Ishikawa (cell line): ENCODE results near the gene HOXC11.

Source experiments
- CEBPB ChIP-seq: IDR thresholded peaks from 2 replicates; pipeline ENCODE4 v1.6.1; 2012
- CREB1 ChIP-seq: IDR thresholded peaks from 2 replicates; pipeline ENCODE4 v1.6.1; 2012; ENCODE audit warnings: low read depth
- EGR1 ChIP-seq: IDR thresholded peaks from 2 replicates; pipeline ENCODE4 v1.6.1; 2012
- EP300 ChIP-seq: IDR thresholded peaks from 2 replicates; pipeline ENCODE4 v1.6.1; 2012; ENCODE audit warnings: borderline replicate concordance
- FOXM1 ChIP-seq: IDR thresholded peaks from 2 replicates; pipeline ENCODE4 v1.6.1; 2012; ENCODE audit warnings: low read depth, borderline replicate concordance
- MAX ChIP-seq: IDR thresholded peaks from 2 replicates; pipeline ENCODE4 v1.6.1; 2012
- NFIC ChIP-seq: IDR thresholded peaks from 2 replicates; pipeline ENCODE4 v1.6.1; 2012
- RAD21 ChIP-seq: IDR thresholded peaks from 2 replicates; pipeline ENCODE4 v1.6.1; 2012; ENCODE audit warnings: low read depth
- REST ChIP-seq: IDR thresholded peaks from 2 replicates; pipeline ENCODE4 v1.6.1; 2012; ENCODE audit warnings: low read depth, mild to moderate bottlenecking
- TAF1 ChIP-seq: IDR thresholded peaks from 2 replicates; pipeline ENCODE4 v1.6.1; 2012; ENCODE audit warnings: low read depth, mild to moderate bottlenecking
- TCF12 ChIP-seq: IDR thresholded peaks from 2 replicates; pipeline ENCODE4 v1.6.1; 2012; ENCODE audit warnings: low read depth
- TEAD4 ChIP-seq: IDR thresholded peaks from 2 replicates; pipeline ENCODE4 v1.6.1; 2012
- USF1 ChIP-seq: IDR thresholded peaks from 2 replicates; pipeline ENCODE4 v1.6.1; 2012
- YY1 ChIP-seq: IDR thresholded peaks from 2 replicates; pipeline ENCODE4 v1.6.1; 2012; ENCODE audit warnings: low read depth
- ZBTB7A ChIP-seq: IDR thresholded peaks from 2 replicates; pipeline ENCODE4 v1.6.1; 2012; ENCODE audit warnings: low read depth

HOXC11 gene

GRCh38 chr12:54006559-54007220 is 33.8 kb downstream of the HOXC11 start:
- no peak for TF ChIP-seq FOXM1
- no peak for TF ChIP-seq ZBTB7A
- no peak for TF ChIP-seq TEAD4
- TF ChIP-seq EGR1: no peak
- TF ChIP-seq RAD21: no peak
- no peak for TF ChIP-seq CREB1
- TF ChIP-seq TCF12: no peak
- no peak for TF ChIP-seq EP300

GRCh38 chr12:54007538-54008259 is 34.8 kb downstream of the HOXC11 start:
- TF ChIP-seq NFIC (no peak), CEBPB (no peak), EGR1 (no peak), TCF12 (no peak), MAX (no peak), TEAD4 (no peak), FOXM1 (no peak), YY1 (no peak), REST (no peak), EP300 (no peak), CREB1 (no peak), RAD21 (no peak), TAF1 (no peak), USF1 (no peak)

- TF ChIP-seq RAD21 (no peak), NFIC (no peak), USF1 (no peak)
Measured at GRCh38 chr12:54008260-54008552, 35.3 kb downstream of the HOXC11 start.

- TF ChIP-seq EGR1 (0 out of 2 replicates have a peak, but pooled peaks have one; percentile 11), MAX (peak; percentile 57), TAF1 (no peak), ZBTB7A (no peak)
Measured at GRCh38 chr12:54009171-54010052, 36.5 kb downstream of the HOXC11 start.

GRCh38 chr12:54010053-54010971 is 37.4 kb downstream of the HOXC11 start:
- TF ChIP-seq REST (no peak), TEAD4 (no peak), TAF1 (no peak), YY1 (no peak), NFIC (no peak), RAD21 (no peak), CEBPB (no peak), USF1 (no peak), FOXM1 (no peak), TCF12 (no peak)
